ENCODE measurements around the gene CYP4A22. TPM values are rescaled to one million over a fixed set of nuclear protein-coding genes. Genes with fewer than 3 reads are reported as not detected.
A peak's percentile ranks its signal among the peaks of the same experiment; 100 is the strongest.

Gene CYP4A22
- polyA plus RNA-seq, 2 of the 4 experiments (the other 2 are of a cell fraction) = not detected

DNA sequence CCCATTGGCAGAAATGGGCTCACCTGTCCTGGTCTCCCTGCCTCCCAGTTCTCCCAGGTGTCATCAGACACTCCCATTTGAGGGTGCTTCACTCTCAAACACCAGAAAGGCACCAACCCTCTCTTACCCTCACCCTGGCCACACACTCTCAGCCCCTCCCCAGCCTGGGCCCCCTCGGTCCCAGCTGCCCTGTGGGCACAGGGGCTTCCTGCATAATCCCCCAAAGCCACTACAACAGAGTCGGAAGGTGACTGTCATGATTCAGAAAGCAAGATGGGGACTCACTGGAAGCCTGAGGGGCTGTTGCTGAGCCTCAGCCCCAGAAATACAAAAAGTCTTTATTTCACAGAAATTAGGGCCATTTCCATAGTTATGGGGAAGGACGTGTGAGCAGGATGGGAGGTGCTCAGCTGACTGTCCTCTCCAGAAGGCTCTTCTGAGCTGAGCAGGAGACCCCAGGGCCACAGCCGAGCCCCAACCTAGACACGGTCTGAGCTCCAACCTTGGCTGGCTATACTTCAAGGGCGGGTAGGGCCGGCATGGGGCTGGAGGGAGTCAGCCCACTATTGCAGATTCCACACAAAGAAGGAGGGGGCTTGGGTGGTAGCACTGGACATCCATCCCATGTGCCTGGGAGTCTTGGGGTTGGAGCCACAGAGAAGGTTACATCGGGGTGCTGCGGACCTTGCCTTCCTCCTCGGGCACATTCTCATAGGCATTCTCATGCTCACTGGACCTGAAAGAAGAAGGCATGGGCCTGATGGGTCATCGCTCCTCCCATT is 46.3 kb downstream of the CYP4A22 start:
- H3K9me3 ChIP-seq = no peaks in the 10 kb centered on the region
- no peak overlapping the region for H3K4me2 ChIP-seq
- TF ChIP-seq ZSCAN20 (CRISPR knock-in tag; IDR thresholded peaks at IDR 0.05) = no peak
- no peak for TF ChIP-seq HOXB5 (CRISPR knock-in tag; IDR thresholded peaks at IDR 0.05)
- TF ChIP-seq HDAC2 (IDR thresholded peaks at IDR 0.05) = no peak
- TF ChIP-seq, protein P1, sequence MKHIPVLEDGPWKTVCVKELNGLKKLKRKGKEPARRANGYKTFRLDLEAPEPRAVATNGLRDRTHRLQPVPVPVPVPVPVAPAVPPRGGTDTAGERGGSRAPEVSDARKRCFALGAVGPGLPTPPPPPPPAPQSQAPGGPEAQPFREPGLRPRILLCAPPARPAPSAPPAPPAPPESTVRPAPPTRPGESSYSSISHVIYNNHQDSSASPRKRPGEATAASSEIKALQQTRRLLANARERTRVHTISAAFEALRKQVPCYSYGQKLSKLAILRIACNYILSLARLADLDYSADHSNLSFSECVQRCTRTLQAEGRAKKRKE (CRISPR knock-in tag; IDR thresholded peaks at IDR 0.05; ENCODE audit: low read depth) = no peak
- TF ChIP-seq, protein P2, sequence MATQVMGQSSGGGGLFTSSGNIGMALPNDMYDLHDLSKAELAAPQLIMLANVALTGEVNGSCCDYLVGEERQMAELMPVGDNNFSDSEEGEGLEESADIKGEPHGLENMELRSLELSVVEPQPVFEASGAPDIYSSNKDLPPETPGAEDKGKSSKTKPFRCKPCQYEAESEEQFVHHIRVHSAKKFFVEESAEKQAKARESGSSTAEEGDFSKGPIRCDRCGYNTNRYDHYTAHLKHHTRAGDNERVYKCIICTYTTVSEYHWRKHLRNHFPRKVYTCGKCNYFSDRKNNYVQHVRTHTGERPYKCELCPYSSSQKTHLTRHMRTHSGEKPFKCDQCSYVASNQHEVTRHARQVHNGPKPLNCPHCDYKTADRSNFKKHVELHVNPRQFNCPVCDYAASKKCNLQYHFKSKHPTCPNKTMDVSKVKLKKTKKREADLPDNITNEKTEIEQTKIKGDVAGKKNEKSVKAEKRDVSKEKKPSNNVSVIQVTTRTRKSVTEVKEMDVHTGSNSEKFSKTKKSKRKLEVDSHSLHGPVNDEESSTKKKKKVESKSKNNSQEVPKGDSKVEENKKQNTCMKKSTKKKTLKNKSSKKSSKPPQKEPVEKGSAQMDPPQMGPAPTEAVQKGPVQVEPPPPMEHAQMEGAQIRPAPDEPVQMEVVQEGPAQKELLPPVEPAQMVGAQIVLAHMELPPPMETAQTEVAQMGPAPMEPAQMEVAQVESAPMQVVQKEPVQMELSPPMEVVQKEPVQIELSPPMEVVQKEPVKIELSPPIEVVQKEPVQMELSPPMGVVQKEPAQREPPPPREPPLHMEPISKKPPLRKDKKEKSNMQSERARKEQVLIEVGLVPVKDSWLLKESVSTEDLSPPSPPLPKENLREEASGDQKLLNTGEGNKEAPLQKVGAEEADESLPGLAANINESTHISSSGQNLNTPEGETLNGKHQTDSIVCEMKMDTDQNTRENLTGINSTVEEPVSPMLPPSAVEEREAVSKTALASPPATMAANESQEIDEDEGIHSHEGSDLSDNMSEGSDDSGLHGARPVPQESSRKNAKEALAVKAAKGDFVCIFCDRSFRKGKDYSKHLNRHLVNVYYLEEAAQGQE (IDR thresholded peaks at IDR 0.05) = no peak
- TF ChIP-seq MAFK (IDR thresholded peaks at IDR 0.05; ENCODE audit: partially characterized antibody) = no peak
- no peak for TF ChIP-seq NFE2L2 (conservative IDR thresholded peaks at IDR 0.05; ENCODE audit: low read length)
- no peak for TF ChIP-seq ZC3H11A (IDR thresholded peaks at IDR 0.05)
- no peak for TF ChIP-seq MYC (IDR thresholded peaks at IDR 0.05; ENCODE audit: borderline replicate concordance, low read length)
- TF ChIP-seq, protein P3, sequence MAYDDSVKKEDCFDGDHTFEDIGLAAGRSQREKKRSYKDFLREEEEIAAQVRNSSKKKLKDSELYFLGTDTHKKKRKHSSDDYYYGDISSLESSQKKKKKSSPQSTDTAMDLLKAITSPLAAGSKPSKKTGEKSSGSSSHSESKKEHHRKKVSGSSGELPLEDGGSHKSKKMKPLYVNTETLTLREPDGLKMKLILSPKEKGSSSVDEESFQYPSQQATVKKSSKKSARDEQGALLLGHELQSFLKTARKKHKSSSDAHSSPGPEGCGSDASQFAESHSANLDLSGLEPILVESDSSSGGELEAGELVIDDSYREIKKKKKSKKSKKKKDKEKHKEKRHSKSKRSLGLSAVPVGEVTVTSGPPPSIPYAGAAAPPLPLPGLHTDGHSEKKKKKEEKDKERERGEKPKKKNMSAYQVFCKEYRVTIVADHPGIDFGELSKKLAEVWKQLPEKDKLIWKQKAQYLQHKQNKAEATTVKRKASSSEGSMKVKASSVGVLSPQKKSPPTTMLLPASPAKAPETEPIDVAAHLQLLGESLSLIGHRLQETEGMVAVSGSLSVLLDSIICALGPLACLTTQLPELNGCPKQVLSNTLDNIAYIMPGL (CRISPR knock-in tag; IDR thresholded peaks at IDR 0.05; ENCODE audit: borderline replicate concordance) = no peak
- TF ChIP-seq, protein P4, sequence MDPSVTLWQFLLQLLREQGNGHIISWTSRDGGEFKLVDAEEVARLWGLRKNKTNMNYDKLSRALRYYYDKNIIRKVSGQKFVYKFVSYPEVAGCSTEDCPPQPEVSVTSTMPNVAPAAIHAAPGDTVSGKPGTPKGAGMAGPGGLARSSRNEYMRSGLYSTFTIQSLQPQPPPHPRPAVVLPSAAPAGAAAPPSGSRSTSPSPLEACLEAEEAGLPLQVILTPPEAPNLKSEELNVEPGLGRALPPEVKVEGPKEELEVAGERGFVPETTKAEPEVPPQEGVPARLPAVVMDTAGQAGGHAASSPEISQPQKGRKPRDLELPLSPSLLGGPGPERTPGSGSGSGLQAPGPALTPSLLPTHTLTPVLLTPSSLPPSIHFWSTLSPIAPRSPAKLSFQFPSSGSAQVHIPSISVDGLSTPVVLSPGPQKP (IDR thresholded peaks at IDR 0.05; ENCODE audit: low read depth, low read length) = no peak
- TF ChIP-seq EHMT2 (IDR thresholded peaks at IDR 0.05; ENCODE audit: low read depth) = no peak
- TF ChIP-seq, protein P5, sequence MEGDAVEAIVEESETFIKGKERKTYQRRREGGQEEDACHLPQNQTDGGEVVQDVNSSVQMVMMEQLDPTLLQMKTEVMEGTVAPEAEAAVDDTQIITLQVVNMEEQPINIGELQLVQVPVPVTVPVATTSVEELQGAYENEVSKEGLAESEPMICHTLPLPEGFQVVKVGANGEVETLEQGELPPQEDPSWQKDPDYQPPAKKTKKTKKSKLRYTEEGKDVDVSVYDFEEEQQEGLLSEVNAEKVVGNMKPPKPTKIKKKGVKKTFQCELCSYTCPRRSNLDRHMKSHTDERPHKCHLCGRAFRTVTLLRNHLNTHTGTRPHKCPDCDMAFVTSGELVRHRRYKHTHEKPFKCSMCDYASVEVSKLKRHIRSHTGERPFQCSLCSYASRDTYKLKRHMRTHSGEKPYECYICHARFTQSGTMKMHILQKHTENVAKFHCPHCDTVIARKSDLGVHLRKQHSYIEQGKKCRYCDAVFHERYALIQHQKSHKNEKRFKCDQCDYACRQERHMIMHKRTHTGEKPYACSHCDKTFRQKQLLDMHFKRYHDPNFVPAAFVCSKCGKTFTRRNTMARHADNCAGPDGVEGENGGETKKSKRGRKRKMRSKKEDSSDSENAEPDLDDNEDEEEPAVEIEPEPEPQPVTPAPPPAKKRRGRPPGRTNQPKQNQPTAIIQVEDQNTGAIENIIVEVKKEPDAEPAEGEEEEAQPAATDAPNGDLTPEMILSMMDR (IDR thresholded peaks at IDR 0.05) = no peak
- no peak for TF ChIP-seq RNF2 (IDR thresholded peaks at IDR 0.05; ENCODE audit: borderline replicate concordance, low read depth)
- no peak for TF ChIP-seq KDM5A (IDR thresholded peaks at IDR 0.05)
- no peak for TF ChIP-seq RAD21 (conservative IDR thresholded peaks at IDR 0.05 in 1 of 2, IDR thresholded peaks at IDR 0.05 in 1 of 2)
- no peak for TF ChIP-seq NPAS2 (CRISPR knock-in tag; IDR thresholded peaks at IDR 0.05; ENCODE audit: borderline replicate concordance)
- peaks cover 36% of the 10 kb centered on the region for H3K4me1 ChIP-seq
- POLR2A ChIA-PET = no interaction called here
- no peak overlapping the region for H3K4me3 ChIP-seq
- peak overlapping the region in 1 of 2 experiments; percentile 90; a peak in 3 of 6 replicates for H3K27ac ChIP-seq
- FAIRE-seq (no peak), DNase-seq (ENCODE audit: low read depth in 1 of 2, low spot score in 1 of 2) (no peak), ATAC-seq (no peak)
- 88% methylated on average over 11 of the region's 11 CpGs for whole genome bisulfite sequencing (ENCODE audit: missing lambda C conversion rate)
- CTCF ChIA-PET = interaction anchor here (0.6 to 1.5 kb wide), 5 partner anchors 8 to 80 kb away, joined by 3 to 7 read pairs (median 3); no protein-coding TSS in a partner anchor

Measured in A549 (cell line).